HepG2 (cell line): ENCODE results near the gene RAC2. TPM values are rescaled to one million over a fixed set of nuclear protein-coding genes. Genes with fewer than 3 reads are reported as not detected.

Source experiments
- ATAC-seq: fragments of 200-7000 bp; cut with Tn5 transposase; 3 replicates; pipeline ENCODE4 v1.9.1; 2020; ENCODE audit warnings: mild to moderate bottlenecking, moderate library complexity
- BruUV-seq: library from RNA; stranded (reverse); fragments of 400-500 nt; replicated peaks from 2 replicates; lab custom pipeline; 2021; lab: Mats Ljungman, UMichigan
- CTCF ChIA-PET: fragments of 300-600 bp; formaldehyde crosslinking; extraction: SDS; loops from one replicate; lab custom pipeline; 2021; ENCODE audit warnings: low total read pairs, inconsistent platforms, low intra/inter-chr PET ratio; lab: Yijun Ruan, JAX
- POLR2A ChIA-PET: fragments of 350-600 bp; sonication (Branson Sonifier 250); formaldehyde crosslinking; loops from one replicate; lab custom pipeline; 2020; ENCODE audit warnings: antibody characterized with exemption, inconsistent platforms; lab: Yijun Ruan, JAX
- DNase-seq: peaks from one replicate; pipeline ENCODE4 v3.0.0-alpha.2; 2015; ENCODE audit warnings: low spot score
- FAIRE-seq: peaks from 3 replicates; lab custom pipeline; 2011; peaks lifted over from hg19 to GRCh38; lab: Jason Lieb, UNC
- H2AFZ ChIP-seq: one replicate; pipeline ENCODE4 v1.6.1; 2011; ENCODE audit warnings: low read length, inconsistent platforms
- H3K27ac ChIP-seq: fragments of 300-600 bp; 3 replicates; pipeline ENCODE4 v1.8.0; 2011; ENCODE audit warnings: mixed run types, mild to moderate bottlenecking, mixed read lengths, low read length, inconsistent platforms; ENCODE audit not compliant: insufficient read depth; ENCODE audit errors: extremely low read length
- H3K27me3 ChIP-seq, 2 experiments: fragments of 200-600 bp in 1 of 2; 2 replicates in 1 of 2; 3 replicates in 1 of 2; pipeline versions ENCODE4 v1.6.0 to v1.8.0; 2011; ENCODE audit warnings: low read length in 2 of 2, mild to moderate bottlenecking in 2 of 2, moderate library complexity in 2 of 2, inconsistent platforms in 1 of 2; ENCODE audit not compliant: insufficient read depth in 2 of 2, control insufficient read depth in 1 of 2
- H3K36me3 ChIP-seq, 2 experiments: fragments of 200-600 bp in 1 of 2; replicated peaks in 1 of 2; 2 replicates in 1 of 2; 3 replicates in 1 of 2; pipeline versions ENCODE4 v1.5.1 to v1.8.0; 2011; ENCODE audit warnings: low read length in 2 of 2, inconsistent platforms in 1 of 2; ENCODE audit not compliant: insufficient read depth in 2 of 2, control insufficient read depth in 1 of 2
- H3K4me1 ChIP-seq: 2 replicates; pipeline ENCODE4 v1.5.1; 2012; ENCODE audit warnings: low read length, inconsistent platforms; ENCODE audit not compliant: insufficient read depth
- H3K4me2 ChIP-seq: 2 replicates; pipeline ENCODE4 v1.6.0; 2011; ENCODE audit warnings: low read depth, low read length, inconsistent platforms
- H3K4me3 ChIP-seq, 3 experiments: fragments of 200-600 bp in 1 of 3; sonication (generic), shearing (Covaris generic) in 1 of 3; replicated peaks in 1 of 3; 2 replicates each; pipeline ENCODE4 v1.5.1; 2011 to 2016; ENCODE audit warnings: low read length in 3 of 3, inconsistent platforms in 2 of 3, low read depth in 2 of 3, mild to moderate bottlenecking in 2 of 3, control low read depth in 1 of 3, mixed read lengths in 1 of 3; ENCODE audit not compliant: insufficient read depth in 1 of 3
- H3K79me2 ChIP-seq: one replicate; pipeline ENCODE4 v1.6.1; 2011; ENCODE audit warnings: low read length, inconsistent platforms; ENCODE audit not compliant: insufficient read depth
- H3K9ac ChIP-seq: 2 replicates; pipeline ENCODE4 v1.6.0; 2011; ENCODE audit warnings: mild to moderate bottlenecking, low read depth, low read length, inconsistent platforms; ENCODE audit not compliant: insufficient read depth
- H3K9me3 ChIP-seq: 2 replicates; pipeline ENCODE4 v1.5.1; 2012; ENCODE audit warnings: mild to moderate bottlenecking, low read length
- H4K20me1 ChIP-seq: 2 replicates; pipeline ENCODE4 v1.6.0; 2011; ENCODE audit warnings: inconsistent platforms, mild to moderate bottlenecking, low read length, moderate library complexity; ENCODE audit not compliant: insufficient read depth
- NFYC ChIP-seq: IDR thresholded peaks from 2 replicates; pipeline ENCODE4 v1.6.1; 2016; ENCODE audit warnings: missing genetic modification reagents, missing compliant biosample characterization
- PCBP2 ChIP-seq: fragments of 200-400 bp; formaldehyde crosslinking; optimal IDR thresholded peaks from 2 replicates; pipeline ENCODE3; 2018; ENCODE audit warnings: low read length, low read depth; ENCODE audit not compliant: poor library complexity, severe bottlenecking
- TCF7L2 ChIP-seq: IDR thresholded peaks from 2 replicates; pipeline ENCODE4 v1.6.1; 2011; ENCODE audit warnings: mild to moderate bottlenecking, low read depth, low read length, moderate library complexity
- THYN1 ChIP-seq: sonication (generic); formaldehyde crosslinking; IDR thresholded peaks from 2 replicates; pipeline ENCODE4 v1.8.1; 2023; ENCODE audit warnings: low read depth, mild to moderate bottlenecking, moderate library complexity, missing genetic modification reagents, borderline replicate concordance
- ZNF296 ChIP-seq: sonication (generic); formaldehyde crosslinking; conservative IDR thresholded peaks from 2 replicates; pipeline ENCODE4 v1.5.0; 2020; ENCODE audit warnings: mild to moderate bottlenecking, missing genetic modification reagents
- ZNF556 ChIP-seq: sonication (generic); formaldehyde crosslinking; IDR thresholded peaks from 2 replicates; pipeline ENCODE4 v1.4.0; 2020; ENCODE audit warnings: mild to moderate bottlenecking, missing genetic modification reagents, borderline replicate concordance
- ZNF607 ChIP-seq: sonication (generic); formaldehyde crosslinking; IDR thresholded peaks from 2 replicates; pipeline ENCODE4 v1.5.1; 2020; ENCODE audit warnings: missing genetic modification reagents, mild to moderate bottlenecking, borderline replicate concordance
- ZNF724P ChIP-seq: sonication (generic); formaldehyde crosslinking; IDR thresholded peaks from 2 replicates; pipeline ENCODE4 v1.8.0; 2022; ENCODE audit warnings: missing genetic modification reagents, borderline replicate concordance
- WGBS: methylation state at CpG from one replicate; pipeline ENCODE4 v1.1.6; 2017; ENCODE audit warnings: low lambda C conversion rate; 5-methylcytosine and 5-hydroxymethylcytosine counted together
- in situ Hi-C: cut with HindIII; loops from 2 replicates; pipeline ENCODE4 v1.10.0; 2017; ENCODE audit warnings: low pct_unique_long_range_greater_than_20kb; ENCODE audit not compliant: extremely low pct_ligation_motif_present
- intact Hi-C: fragments of 100-400 bp; cut with micrococcal nuclease; formaldehyde crosslinking; loops from one replicate; pipeline ENCODE4 v1.10.0; 2022; ENCODE audit not compliant: unreplicated experiment
- polyA plus RNA-seq, 8 experiments: library from polyadenylated mRNA; depleted of rRNA in 3 of 8; stranded (reverse) in 7 of 8; unstranded in 1 of 8; fragments of >200 nt; fragmentation: Illumina TruSeq in 4 of 8; extraction: Trizol in 4 of 8; gene quantifications; 2 replicates each; pipeline versions ENCODE4 v1.2.1 to v1.2.3, GENCODE V29; 2011 to 2016; ENCODE audit warnings: low read depth in 4 of 8, missing spikeins in 1 of 8, mixed read lengths in 1 of 8; ENCODE audit not compliant: insufficient read depth in 1 of 8
- total RNA-seq, 5 experiments: library from RNA; depleted of rRNA; stranded (reverse); fragments of >200 nt; fragmentation: Illumina TruSeq; extraction: Trizol; gene quantifications; 2 replicates each; pipeline ENCODE4 v1.2.3, GENCODE V29; 2016; ENCODE audit warnings: low read depth in 1 of 5
- TF ChIP-seq, protein P1 (sequence below), 2 experiments: sonication (generic) in 1 of 2; formaldehyde crosslinking in 1 of 2; IDR thresholded peaks; 2 replicates each; pipeline versions ENCODE4 v1.4.0 to v1.6.1; 2016 to 2020; ENCODE audit warnings: borderline replicate concordance in 1 of 2, low read depth in 1 of 2, mild to moderate bottlenecking in 1 of 2, missing genetic modification reagents in 1 of 2
- TF ChIP-seq, protein P2 (sequence below): fragments of 450-650 bp; IDR thresholded peaks from 2 replicates; pipeline ENCODE4 v1.6.1; 2016
- TF ChIP-seq, protein P3 (sequence below), 2 experiments: sonication (generic) in 1 of 2; formaldehyde crosslinking in 1 of 2; IDR thresholded peaks; 2 replicates each; pipeline versions ENCODE4 v1.5.1 to v1.6.1; 2011 to 2020; ENCODE audit warnings: borderline replicate concordance in 1 of 2, low read depth in 1 of 2, low read length in 1 of 2, mild to moderate bottlenecking in 1 of 2, missing genetic modification reagents in 1 of 2, moderate library complexity in 1 of 2

The RAC2 gene
- total and polyA plus RNA-seq, 2 of the 13 experiments (the other 11 are each of a cell fraction or from before 2014, with no cell fraction given): 0.73 TPM; not detected in 1

DNA sequence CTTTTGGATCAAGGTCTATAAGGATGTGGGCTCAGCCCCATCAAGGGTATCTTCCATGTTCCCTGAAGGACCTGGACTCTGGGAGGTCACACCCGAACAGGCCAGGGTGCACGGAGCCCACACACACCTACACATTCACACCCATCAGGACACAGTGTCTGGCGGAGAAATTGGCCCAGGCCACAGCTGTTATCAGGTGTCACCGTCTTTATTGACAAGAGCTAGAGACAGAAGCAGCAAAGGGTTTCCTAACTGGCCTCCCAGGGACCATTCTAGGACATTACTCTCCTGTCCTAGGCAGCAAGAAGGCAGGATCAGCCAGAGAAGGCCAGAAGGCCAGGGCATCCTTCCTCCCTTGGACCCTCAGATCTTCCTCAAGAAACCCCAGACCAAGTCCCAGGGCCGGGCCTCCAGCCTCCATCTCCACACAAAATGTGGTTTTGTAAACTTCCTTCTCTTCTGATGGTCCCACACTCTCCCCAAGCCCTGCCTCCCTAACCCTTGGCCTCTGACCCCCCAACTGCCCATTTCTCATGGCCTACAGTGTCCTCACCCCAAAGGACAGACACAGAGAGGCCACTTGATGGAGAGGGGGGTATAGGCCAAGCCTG is 39.9 kb downstream of the RAC2 start (continued):
- no peak for TF ChIP-seq THYN1 (CRISPR knock-in tag)
- TF ChIP-seq PCBP2: no peak

DNA sequence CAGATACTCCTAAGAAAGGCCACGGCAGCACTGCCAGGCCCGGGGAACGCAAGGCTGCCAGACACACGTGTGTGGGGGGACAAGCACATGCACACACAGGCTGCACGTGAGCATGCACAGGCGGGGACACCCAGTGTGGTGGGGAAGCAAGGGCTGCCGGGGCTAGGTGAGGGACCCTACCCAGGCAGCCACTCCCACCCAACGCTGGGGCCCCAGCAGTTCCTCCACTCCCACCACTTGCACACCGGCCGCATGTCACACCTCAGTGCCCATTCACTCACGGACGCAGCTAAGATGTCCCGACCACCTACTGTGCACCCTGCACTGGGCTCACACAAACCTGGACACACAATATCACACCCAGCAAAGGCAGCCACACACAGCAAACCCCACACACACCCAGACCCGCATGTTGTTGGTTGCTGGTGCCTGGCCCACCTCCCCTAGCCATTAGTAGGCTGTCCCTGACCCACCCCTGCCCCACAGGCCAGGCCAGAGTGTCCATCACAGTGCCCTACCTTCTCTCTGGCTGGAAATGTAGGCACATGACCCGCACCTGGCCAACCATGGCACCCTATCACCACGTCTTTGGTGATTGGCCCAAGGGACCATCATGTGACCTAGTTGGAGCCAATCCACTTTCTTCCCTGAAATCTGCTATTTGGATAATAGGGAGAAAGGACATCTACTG is 40.6 kb downstream of the RAC2 start:
- H2AFZ ChIP-seq: no peak overlapping the region
- DNase-seq (no peak), ATAC-seq (no peak), FAIRE-seq (no peak)
- H3K4me3 ChIP-seq: no peak overlapping the region
- H3K79me2 ChIP-seq: no peaks in the 10 kb centered on the region
- WGBS: 19% methylated on average over 6 of the region's 16 CpGs
- POLR2A ChIA-PET: no interaction called here
- intact Hi-C loops: loop anchor here (5.0 kb wide), 1 partner anchor 59 kb away; no protein-coding TSS in a partner anchor
- no peak overlapping the region for H3K9ac ChIP-seq
- CTCF ChIA-PET: no interaction called here
- no TSS peak for BruUV-seq
- TF ChIP-seq, protein P1, sequence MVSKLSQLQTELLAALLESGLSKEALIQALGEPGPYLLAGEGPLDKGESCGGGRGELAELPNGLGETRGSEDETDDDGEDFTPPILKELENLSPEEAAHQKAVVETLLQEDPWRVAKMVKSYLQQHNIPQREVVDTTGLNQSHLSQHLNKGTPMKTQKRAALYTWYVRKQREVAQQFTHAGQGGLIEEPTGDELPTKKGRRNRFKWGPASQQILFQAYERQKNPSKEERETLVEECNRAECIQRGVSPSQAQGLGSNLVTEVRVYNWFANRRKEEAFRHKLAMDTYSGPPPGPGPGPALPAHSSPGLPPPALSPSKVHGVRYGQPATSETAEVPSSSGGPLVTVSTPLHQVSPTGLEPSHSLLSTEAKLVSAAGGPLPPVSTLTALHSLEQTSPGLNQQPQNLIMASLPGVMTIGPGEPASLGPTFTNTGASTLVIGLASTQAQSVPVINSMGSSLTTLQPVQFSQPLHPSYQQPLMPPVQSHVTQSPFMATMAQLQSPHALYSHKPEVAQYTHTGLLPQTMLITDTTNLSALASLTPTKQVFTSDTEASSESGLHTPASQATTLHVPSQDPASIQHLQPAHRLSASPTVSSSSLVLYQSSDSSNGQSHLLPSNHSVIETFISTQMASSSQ (IDR thresholded peaks at IDR 0.05; ENCODE audit: low read depth): no peak
- TF ChIP-seq, protein P1 (CRISPR knock-in tag; IDR thresholded peaks at IDR 0.05; ENCODE audit: borderline replicate concordance): no peak
- TF ChIP-seq ZNF724P (CRISPR knock-in tag): no peak
- TF ChIP-seq, protein P2, sequence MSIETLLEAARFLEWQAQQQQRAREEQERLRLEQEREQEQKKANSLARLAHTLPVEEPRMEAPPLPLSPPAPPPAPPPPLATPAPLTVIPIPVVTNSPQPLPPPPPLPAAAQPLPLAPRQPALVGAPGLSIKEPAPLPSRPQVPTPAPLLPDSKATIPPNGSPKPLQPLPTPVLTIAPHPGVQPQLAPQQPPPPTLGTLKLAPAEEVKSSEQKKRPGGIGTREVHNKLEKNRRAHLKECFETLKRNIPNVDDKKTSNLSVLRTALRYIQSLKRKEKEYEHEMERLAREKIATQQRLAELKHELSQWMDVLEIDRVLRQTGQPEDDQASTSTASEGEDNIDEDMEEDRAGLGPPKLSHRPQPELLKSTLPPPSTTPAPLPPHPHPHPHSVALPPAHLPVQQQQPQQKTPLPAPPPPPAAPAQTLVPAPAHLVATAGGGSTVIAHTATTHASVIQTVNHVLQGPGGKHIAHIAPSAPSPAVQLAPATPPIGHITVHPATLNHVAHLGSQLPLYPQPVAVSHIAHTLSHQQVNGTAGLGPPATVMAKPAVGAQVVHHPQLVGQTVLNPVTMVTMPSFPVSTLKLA: peak; percentile 94
- no peak for TF ChIP-seq TCF7L2
- TF ChIP-seq, protein P3, sequence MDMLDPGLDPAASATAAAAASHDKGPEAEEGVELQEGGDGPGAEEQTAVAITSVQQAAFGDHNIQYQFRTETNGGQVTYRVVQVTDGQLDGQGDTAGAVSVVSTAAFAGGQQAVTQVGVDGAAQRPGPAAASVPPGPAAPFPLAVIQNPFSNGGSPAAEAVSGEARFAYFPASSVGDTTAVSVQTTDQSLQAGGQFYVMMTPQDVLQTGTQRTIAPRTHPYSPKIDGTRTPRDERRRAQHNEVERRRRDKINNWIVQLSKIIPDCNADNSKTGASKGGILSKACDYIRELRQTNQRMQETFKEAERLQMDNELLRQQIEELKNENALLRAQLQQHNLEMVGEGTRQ (IDR thresholded peaks at IDR 0.05; ENCODE audit: low read depth, low read length): peak; percentile 20; the same call in 1 of the 2 replicates
- TF ChIP-seq, protein P3 (CRISPR knock-in tag; IDR thresholded peaks at IDR 0.05; ENCODE audit: borderline replicate concordance): no peak; the same call in 1 of the 2 replicates
- 0 out of 2 replicates have a peak, but pooled peaks have one; percentile 29 for TF ChIP-seq NFYC (CRISPR knock-in tag)
- TF ChIP-seq ZNF556 (CRISPR knock-in tag): no peak
- TF ChIP-seq ZNF607: no peak
- TF ChIP-seq ZNF296 (CRISPR knock-in tag): no peak
- H3K4me2 ChIP-seq: no peak overlapping the region
- no peaks in the 10 kb centered on the region for H3K9me3 ChIP-seq
- in situ Hi-C loops: no loop called here
- no peaks in the 10 kb centered on the region for H3K36me3 ChIP-seq
- no peaks in the 10 kb centered on the region for H3K27me3 ChIP-seq
- H3K27ac ChIP-seq: no peak overlapping the region
- H3K4me1 ChIP-seq: peaks cover 27% of the 10 kb centered on the region
- no peaks in the 10 kb centered on the region for H4K20me1 ChIP-seq
